ENCODE measurements around the gene RAB44. TPM values are rescaled to one million over a fixed set of nuclear protein-coding genes. Genes with fewer than 3 reads are reported as not detected.
A peak's percentile ranks its signal among the peaks of the same experiment; 100 is the strongest.

Gene RAB44
- total and polyA plus RNA-seq, 9 of the 15 experiments (the other 6 are each of a cell fraction or from before 2014, with no cell fraction given): not detected

GRCh38 chr6:36743538-36744303 is 46.1 kb downstream of the RAB44 start (continued):
- TF ChIP-seq TSHZ1 (CRISPR knock-in tag; IDR thresholded peaks at IDR 0.05): no peak
- no peak for TF ChIP-seq FOS (IDR thresholded peaks at IDR 0.05; ENCODE audit: extremely low read depth, insufficient read length)
- no peak for TF ChIP-seq MCM5 (IDR thresholded peaks at IDR 0.05; ENCODE audit: low read depth)
- TF ChIP-seq JUND (IDR thresholded peaks at IDR 0.05; ENCODE audit: borderline replicate concordance, low read depth, low read length): no peak
- no peak for TF ChIP-seq JUND (tag; IDR thresholded peaks at IDR 0.05; ENCODE audit: borderline replicate concordance, low read depth, low read length)

DNA sequence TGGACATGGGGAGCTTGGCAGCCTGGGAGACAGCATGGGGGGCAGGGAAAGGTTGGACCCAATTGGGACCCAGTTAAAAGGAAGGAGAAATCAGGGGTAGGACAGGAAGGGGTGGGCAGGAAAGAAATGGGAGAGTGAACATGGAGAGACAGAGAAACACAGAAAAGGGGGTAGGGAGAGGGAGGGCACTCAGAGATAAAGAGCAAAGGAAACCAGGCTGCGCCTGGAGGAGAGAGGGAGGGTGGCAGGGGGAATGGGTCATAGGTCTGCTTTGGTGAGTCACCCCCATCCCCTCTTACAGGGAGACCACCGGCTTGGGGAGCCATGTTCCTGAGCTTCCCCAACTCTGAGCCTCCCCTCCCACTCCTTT is 46.7 kb downstream of the RAB44 start:
- ATAC-seq (no peak), DNase-seq (ENCODE audit: extremely low read depth in 1 of 4, low spot score in 3 of 4) (no peak), FAIRE-seq (no peak)
- H3K9ac ChIP-seq (ENCODE audit: insufficient read depth in 1 of 2, low read depth in 2 of 2, low read length in 2 of 2): 0 out of 4 replicates have a peak overlapping the region, but pooled peaks of 1 of the 2 experiments have one; percentile 28
- POLR2A ChIA-PET: interaction anchor here (1.3 to 1.6 kb wide), 2 partner anchors 14 to 136 kb away, joined by 3 to 5 read pairs; no protein-coding TSS in a partner anchor
- H3K9me3 ChIP-seq (replicated peaks; ENCODE audit: control insufficient read depth, insufficient read depth, low read depth, low read length): no peaks in the 10 kb centered on the region
- peaks cover 0 to 15% of the 10 kb centered on the region in 2 experiments; a peak in 4 of 5 replicates for H3K4me1 ChIP-seq (replicated peaks in 1 of 2; ENCODE audit: control insufficient read depth in 2 of 2, insufficient read depth in 2 of 2, low read length in 2 of 2)
- CTCF ChIA-PET (ENCODE audit: low intra/inter-chr PET ratio): interaction anchor here (0.5 kb wide), 1 partner anchor 171 kb away, joined by 3 read pairs; no protein-coding TSS in a partner anchor
- H3K9me1 ChIP-seq (ENCODE audit: control insufficient read depth, insufficient read depth, low read length): no peaks in the 10 kb centered on the region
- H3K36me3 ChIP-seq (ENCODE audit: control insufficient read depth, insufficient read depth, low read length): no peaks in the 10 kb centered on the region
- H3K4me3 ChIP-seq: no peak overlapping the region
- intact Hi-C loops (cut with micrococcal nuclease) (no loop called here), in situ Hi-C loops (cut with MboI) (no loop called here)
- TF ChIP-seq, protein P1, sequence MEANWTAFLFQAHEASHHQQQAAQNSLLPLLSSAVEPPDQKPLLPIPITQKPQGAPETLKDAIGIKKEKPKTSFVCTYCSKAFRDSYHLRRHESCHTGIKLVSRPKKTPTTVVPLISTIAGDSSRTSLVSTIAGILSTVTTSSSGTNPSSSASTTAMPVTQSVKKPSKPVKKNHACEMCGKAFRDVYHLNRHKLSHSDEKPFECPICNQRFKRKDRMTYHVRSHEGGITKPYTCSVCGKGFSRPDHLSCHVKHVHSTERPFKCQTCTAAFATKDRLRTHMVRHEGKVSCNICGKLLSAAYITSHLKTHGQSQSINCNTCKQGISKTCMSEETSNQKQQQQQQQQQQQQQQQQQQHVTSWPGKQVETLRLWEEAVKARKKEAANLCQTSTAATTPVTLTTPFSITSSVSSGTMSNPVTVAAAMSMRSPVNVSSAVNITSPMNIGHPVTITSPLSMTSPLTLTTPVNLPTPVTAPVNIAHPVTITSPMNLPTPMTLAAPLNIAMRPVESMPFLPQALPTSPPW (CRISPR knock-in tag; IDR thresholded peaks at IDR 0.05): 0 out of 2 replicates have a peak, but pooled peaks have one; percentile 20
- TF ChIP-seq NKRF (IDR thresholded peaks at IDR 0.05; ENCODE audit: borderline replicate concordance): no peak
- TF ChIP-seq HDGF (IDR thresholded peaks at IDR 0.05): no peak
- no peak for TF ChIP-seq TARDBP (IDR thresholded peaks at IDR 0.05)
- TF ChIP-seq ARID3B (CRISPR knock-in tag; IDR thresholded peaks at IDR 0.05; ENCODE audit: borderline replicate concordance): no peak
- H3K27me3 ChIP-seq (ENCODE audit: control insufficient read depth in 2 of 2, insufficient read depth in 2 of 2, low read length in 2 of 2): peaks cover 25 to 78% of the 10 kb centered on the region in 2 experiments; a peak in 4 of 5 replicates
- no peaks in the 10 kb centered on the region for H3K79me2 ChIP-seq (ENCODE audit: control insufficient read depth, insufficient read depth, low read length)
- 8% methylated on average over 2 of the region's 2 CpGs for WGBS (ENCODE audit: insufficient coverage, low coverage, missing lambda C conversion rate)
- no peak overlapping the region for H3K27ac ChIP-seq (ENCODE audit: extremely low read depth, low read depth, low read length)
- no peak overlapping the region for H3K4me2 ChIP-seq (ENCODE audit: insufficient read depth, low read length)
- peaks cover 10% of the 10 kb centered on the region for H4K20me1 ChIP-seq (replicated peaks; ENCODE audit: control insufficient read depth, insufficient read depth, low read length)
- BruUV-seq (replicated peaks): no TSS peak
- no peak overlapping the region for H2AFZ ChIP-seq (ENCODE audit: low read depth, low read length)

All from K562 (cell line).